ENCODE measurements around the gene CPA5. TPM values are rescaled to one million over a fixed set of nuclear protein-coding genes. Genes with fewer than 3 reads are reported as not detected.

The CPA5 gene
- total and polyA plus RNA-seq, 8 donors: 0.09 to 0.35 (median 0.20) TPM; not detected in 4

DNA sequence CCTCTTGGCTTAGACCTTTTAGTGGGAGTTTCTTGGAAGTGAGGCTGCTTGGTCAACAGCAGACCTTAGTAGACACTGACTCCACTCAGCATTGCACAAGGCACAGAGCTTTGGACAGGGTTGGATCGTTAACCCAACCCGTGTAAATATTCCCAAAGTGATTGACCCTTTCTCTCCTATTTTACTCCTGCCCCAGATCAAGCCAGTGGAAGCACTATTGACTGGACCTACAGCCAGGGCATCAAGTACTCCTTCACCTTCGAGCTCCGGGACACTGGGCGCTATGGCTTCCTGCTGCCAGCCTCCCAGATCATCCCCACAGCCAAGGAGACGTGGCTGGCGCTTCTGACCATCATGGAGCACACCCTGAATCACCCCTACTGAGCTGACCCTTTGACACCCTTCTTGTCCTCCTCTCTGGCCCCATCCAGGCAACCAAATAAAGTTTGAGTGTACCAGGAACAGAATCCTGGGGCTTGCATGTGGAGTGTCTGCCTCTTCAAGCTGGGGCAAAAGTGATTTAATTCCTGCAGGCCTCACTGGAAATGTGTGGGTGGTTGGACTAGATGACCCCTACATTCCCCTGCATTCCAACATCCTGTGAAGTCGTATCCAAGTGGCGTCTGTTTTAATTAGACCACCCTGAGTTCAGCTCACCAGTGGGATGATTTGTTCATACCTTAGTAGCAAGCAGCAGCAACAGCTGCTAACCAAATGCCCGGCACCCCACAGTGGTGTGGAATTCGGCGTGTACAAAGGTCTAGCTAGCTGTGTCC, 43.2 kb downstream of the CPA5 start:
- H3K36me3 ChIP-seq: peaks cover 0 to 19% (median 0%) of the 10 kb centered on the region in 3 donors
- FAIRE-seq (no peak), DNase-seq (peak in 5 of 6 donors; percentile 42 to 84 (median 73)), ATAC-seq (peak; percentile 9 to 48 (median 27))
- peak overlapping the region; percentile 91 to 96 (median 96) for H3K27ac ChIP-seq
- 34 to 41% methylated on average over 12 of the region's 12 CpGs for WGBS, 2 donors
- no peak overlapping the region for H3K4me3 ChIP-seq
- H3K9me3 ChIP-seq: no peaks in the 10 kb centered on the region
- H3K27me3 ChIP-seq: no peaks in the 10 kb centered on the region
- H3K4me1 ChIP-seq: peaks cover 0 to 7% (median 0%) of the 10 kb centered on the region in 3 donors
- no peak for TF ChIP-seq CTCF (IDR thresholded peaks at IDR 0.05)
- intact Hi-C loops (cut with DNase I): loop anchor here in 1 of 3 donors (5.0 kb wide), 1 partner anchor 111 kb away; no protein-coding TSS in a partner anchor

GRCh38 chr7:130388671-130389070, 44.1 kb downstream of the CPA5 start:
- WGBS, 2 donors: 32 to 45% methylated on average over 2 of the region's 2 CpGs
- peak in 2 of 4 donors; percentile 2 to 4 for ATAC-seq
- peak in 2 of 6 donors; percentile 44 to 55 for DNase-seq
- H3K4me1 ChIP-seq: peaks cover 0 to 7% (median 0%) of the 10 kb centered on the region in 3 donors
- no peaks in the 10 kb centered on the region for H3K9me3 ChIP-seq
- no peak overlapping the region for H3K27ac ChIP-seq
- no peak for FAIRE-seq
- no peak for TF ChIP-seq CTCF (IDR thresholded peaks at IDR 0.05)
- H3K36me3 ChIP-seq: peaks cover 0 to 10% (median 0%) of the 10 kb centered on the region in 3 donors
- no peaks in the 10 kb centered on the region for H3K27me3 ChIP-seq
- intact Hi-C loops (cut with DNase I): loop anchor here in 1 of 3 donors (5.0 kb wide), 1 partner anchor 111 kb away; no protein-coding TSS in a partner anchor
- no peak overlapping the region for H3K4me3 ChIP-seq

DNA sequence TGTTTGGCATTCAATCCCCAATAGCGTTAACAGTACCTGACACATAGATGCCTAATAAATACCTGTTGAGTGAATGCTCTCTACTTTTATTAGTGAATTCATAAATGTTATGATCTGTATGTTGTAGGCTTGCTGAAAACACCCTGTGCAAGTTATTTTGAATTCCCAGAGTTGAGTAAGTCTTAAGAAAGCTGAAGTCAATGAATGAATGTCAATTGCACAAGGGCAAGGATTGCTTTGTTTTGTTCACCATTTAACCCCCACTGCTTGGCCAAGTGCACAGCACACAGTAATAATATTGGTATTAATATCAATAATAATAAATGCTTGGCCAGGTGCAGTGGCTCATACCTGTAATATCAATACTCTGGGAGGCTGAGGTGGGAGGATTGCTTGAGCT, 45.9 kb downstream of the CPA5 start:
- FAIRE-seq: no peak
- no peaks in the 10 kb centered on the region for H3K9me3 ChIP-seq
- intact Hi-C loops (cut with DNase I): no loop called here
- no peak for DNase-seq
- 36 to 48% methylated on average over 1 of the region's 1 CpG for WGBS, 2 donors
- no peaks in the 10 kb centered on the region for H3K36me3 ChIP-seq
- no peak overlapping the region for H3K4me3 ChIP-seq
- H3K4me1 ChIP-seq: peaks cover 0 to 7% (median 0%) of the 10 kb centered on the region in 3 donors
- ATAC-seq: no peak
- H3K27me3 ChIP-seq: no peaks in the 10 kb centered on the region
- no peak overlapping the region for H3K27ac ChIP-seq
- TF ChIP-seq CTCF (IDR thresholded peaks at IDR 0.05): no peak

GRCh38 chr7:130393101-130393561, 48.5 kb downstream of the CPA5 start:
- no peaks in the 10 kb centered on the region for H3K36me3 ChIP-seq
- DNase-seq (no peak), ATAC-seq (peak in 2 of 4 donors; percentile 4 to 33), FAIRE-seq (no peak)
- no peak overlapping the region for H3K4me3 ChIP-seq
- TF ChIP-seq CTCF (IDR thresholded peaks at IDR 0.05): no peak
- peaks cover 0 to 7% (median 0%) of the 10 kb centered on the region in 3 donors for H3K4me1 ChIP-seq
- peak overlapping the region in 2 of 4 donors; percentile 20 to 57 for H3K27ac ChIP-seq
- no peaks in the 10 kb centered on the region for H3K9me3 ChIP-seq
- WGBS, 2 donors: 67 to 73% methylated on average over 5 of the region's 5 CpGs
- H3K27me3 ChIP-seq: no peaks in the 10 kb centered on the region
- intact Hi-C loops (cut with DNase I): no loop called here

All from pancreas (tissue), 10 donors.